HG03575 (cell line): ENCODE results near the gene CYP1A2.
"Not testable (repeated sequence)": the region's sequence is repeated elsewhere in the genome, so short reads cannot be mapped to it uniquely, and the experiment has no call there.

Experiments used
- ATAC-seq: cut with Tn5 transposase; IDR thresholded peaks from one replicate; pipeline ENCODE4 v1.9.1; 2021; ENCODE audit not compliant: unreplicated experiment, insufficient number of reproducible peaks, low FRiP score; ENCODE audit errors: extremely low read depth

The CYP1A2 gene

DNA sequence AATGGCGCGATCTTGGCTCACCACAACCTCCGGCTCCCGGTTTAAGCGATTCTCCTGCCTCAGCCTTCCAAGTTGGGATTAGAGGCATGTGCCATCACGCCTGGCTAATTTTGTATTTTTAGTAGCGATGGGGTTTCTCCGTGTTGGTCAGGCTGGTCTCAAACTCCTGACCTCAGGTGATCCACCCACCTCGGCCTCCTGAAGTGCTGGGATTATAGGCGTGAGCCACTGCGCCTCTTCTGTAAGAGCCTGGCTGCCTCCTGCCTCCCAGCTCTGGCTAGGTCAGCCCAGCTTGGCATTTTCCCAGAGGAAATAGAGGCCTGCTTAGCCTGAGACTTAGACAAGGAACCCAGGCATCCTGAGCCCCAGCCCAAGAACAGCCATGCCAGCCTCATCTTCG is 37.4 kb downstream of the CYP1A2 start:
- ATAC-seq: not testable (repeated sequence)

DNA sequence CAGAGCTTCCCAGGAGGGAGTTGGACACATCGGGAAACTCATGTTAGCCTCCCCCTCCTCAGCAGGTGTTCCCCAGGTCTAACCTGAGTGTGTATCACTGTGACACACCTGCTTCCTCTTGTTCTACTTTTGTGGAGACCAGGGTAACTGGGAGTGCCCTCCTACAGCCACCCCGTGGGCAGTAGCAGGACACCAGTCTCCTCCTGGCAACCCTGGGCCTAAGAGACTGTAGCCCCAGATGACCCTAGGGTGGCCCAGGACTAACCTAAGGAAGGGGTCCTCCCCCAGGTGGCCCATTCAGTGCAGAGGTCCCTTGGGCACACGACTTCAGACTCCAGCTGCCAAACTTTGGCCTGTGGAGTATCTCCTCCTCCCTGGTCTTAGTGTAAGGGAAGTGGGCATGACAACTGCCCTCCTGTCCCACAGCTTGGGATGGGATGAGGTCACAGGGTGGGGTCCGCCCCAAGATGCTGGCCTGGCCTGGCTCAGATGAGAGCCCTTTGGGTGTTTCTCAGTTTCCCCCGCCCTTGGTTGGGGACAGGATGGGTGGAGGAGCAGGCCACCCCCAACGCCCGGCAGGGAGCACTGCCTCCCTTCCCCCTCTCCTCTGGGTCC is 38.0 kb downstream of the CYP1A2 start:
- ATAC-seq: no peak

DNA sequence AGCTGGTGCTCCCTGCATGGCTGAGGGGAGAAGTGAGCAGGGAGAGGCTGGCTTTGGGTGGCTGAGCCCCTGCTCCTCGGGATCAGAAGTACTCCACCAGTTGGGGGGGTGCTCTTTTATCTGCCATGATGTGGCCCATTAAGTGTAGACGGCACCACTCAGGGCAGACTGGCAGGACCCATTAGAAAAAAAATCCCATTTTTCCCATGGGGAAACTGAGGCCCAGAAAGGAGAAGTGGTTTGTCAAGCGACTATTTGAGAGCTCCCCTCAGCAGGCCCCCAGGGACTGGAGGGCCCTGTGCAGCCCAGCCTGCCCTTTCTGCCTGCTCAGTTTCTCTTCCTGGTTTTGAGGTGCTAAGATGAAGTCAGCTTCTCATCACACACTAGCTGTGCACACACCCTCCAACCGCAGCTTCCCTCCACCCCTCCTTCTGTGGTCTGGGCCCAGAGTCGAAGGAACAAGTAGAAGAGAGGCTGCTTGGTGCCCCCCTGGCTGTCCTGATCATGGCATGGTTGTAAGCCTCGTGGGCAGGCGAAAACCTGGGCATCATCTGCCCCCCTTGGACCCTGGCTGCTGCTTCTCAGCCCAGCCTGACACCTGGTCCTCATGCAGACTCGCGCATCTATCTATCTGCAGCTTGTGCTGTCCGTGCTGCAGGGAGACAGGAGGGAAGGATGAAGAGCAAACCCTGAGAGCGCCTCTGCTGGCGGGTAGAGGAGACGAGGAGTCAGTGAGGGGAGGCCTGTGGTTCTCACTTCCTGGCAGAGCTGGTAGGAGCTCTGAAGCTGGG is 38.8 kb downstream of the CYP1A2 start:
- ATAC-seq: no peak

- no peak for ATAC-seq
These were observed 39.5 kb downstream of the CYP1A2 start for GRCh38 chr15:74788042-74788682.

GRCh38 chr15:74788683-74789151 is 40.1 kb downstream of the CYP1A2 start:
- no peak for ATAC-seq

GRCh38 chr15:74789171-74789631 is 40.6 kb downstream of the CYP1A2 start:
- ATAC-seq: no peak

DNA sequence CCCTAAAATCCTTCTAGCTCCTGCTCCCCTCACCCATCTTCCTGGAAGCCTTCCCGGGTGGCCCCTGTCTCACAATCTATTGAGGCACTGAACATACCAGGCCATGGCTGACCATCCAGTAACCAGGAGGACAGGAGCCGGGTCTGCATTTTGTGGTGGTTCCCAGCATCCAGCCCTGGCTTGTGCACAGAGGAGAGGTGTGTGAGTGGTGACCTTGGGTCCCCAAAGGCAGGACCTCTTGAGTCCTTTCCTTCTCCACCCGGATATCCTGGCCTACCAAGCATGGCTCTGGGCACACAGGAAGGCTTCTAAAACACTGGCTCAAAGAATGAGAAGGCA is 41.1 kb downstream of the CYP1A2 start:
- ATAC-seq: no peak

DNA sequence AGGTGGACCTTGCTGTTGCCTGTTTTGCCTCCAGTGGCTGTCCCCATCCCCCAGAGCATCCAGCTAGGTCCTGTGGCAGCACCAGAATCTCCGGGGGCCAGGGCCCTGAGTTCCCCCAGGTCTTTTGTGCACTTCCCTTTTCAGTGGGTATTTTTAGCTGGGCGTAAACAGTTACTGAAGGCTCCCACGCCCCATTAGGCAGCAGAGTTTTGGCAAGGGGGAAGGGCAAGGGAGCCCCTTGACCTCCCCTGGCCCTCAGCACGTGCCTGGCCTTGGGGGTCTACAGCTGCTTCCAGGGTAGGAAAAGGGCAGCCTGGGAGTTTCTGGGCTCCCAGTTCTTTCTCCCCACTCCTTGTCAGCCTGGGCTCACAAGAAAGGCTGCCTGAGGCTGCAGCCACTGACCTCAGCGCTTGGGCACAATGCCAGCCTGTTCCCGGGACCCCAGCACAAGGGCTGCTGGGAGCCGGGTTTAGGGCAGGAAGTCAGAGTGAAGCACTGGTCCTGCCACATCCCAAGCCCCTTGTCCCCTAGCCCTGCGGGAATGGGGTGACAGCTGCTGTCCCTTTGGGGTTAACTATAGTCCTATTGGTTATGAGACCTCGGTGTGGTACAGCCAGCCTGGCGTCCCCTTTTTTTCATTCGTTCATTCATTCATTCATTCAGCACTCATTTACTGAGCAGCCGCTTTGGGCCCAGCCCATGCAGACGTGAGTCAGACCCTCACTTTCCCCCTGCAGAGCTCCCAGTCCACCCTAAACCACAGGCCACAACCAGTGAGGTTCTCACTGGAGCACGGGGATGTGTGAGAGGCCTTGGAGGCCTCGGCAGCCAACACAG is 41.7 kb downstream of the CYP1A2 start:
- ATAC-seq: no peak

- ATAC-seq: no peak
These were observed 42.4 kb downstream of the CYP1A2 start for GRCh38 chr15:74791007-74791406.

DNA sequence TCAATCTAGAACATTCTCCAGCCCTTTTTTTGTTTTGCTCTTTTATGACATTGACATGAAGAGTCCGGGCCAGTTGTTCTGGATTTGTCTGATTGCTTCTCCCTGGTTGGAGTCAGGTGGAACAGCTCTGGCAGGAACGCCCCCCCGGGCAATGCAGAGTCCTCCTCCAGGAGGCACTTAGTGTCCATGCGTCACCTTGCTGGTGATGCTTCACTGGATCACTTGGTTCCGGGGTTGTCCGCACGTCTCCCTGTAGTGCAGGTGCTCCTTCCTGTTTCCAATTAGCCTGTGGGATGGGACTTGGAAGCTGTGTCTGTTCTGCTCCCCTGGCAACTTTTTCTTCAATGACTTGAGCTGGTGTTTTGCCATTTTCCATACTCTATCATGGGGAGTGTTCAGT is 43.0 kb downstream of the CYP1A2 start:
- ATAC-seq: no peak

- no peak for ATAC-seq
These were observed 43.8 kb downstream of the CYP1A2 start for GRCh38 chr15:74792227-74793016.

DNA sequence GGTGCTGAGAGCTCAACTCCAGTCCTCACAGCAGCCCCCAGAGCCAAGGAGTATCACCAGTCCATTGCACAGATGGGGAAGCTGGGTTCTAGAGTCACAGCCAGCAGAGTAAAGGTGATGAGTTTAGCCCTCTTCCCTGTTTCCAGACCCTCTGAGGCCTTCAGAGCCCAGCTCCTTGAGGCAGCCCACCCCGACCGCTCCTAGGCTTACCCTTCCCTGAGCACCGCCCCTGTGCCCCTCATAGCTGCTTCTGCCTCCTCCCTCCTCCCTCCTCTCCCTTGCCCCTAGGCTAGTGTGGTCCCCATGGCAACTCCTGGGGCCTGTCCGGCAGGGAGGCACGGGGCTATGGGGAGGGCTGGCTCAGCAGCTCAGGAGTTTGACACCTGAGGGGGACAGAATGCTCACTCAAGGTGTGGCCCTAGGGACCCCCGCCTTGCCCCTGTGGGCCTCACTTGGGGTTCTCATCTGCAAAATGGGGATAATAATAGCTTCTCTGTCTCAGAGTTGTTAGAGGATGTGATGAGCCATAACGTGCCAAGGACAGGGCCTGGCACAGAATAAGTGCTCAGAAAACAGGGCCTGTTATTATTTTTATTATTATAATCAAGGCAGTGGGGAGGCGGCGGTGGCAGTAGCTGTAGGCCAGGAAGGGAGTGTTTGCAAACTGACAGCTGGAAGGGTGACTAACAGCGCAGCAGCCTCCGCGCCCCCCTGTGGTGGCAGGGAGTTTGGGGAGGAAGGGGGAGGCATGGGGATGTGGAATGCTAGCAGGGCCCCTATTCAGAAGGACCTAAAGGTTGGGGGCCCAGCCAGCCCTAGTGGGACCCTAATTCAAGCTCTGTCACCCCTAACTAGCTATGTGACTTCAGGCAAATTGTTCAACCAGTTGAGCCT is 44.7 kb downstream of the CYP1A2 start:
- no peak for ATAC-seq

DNA sequence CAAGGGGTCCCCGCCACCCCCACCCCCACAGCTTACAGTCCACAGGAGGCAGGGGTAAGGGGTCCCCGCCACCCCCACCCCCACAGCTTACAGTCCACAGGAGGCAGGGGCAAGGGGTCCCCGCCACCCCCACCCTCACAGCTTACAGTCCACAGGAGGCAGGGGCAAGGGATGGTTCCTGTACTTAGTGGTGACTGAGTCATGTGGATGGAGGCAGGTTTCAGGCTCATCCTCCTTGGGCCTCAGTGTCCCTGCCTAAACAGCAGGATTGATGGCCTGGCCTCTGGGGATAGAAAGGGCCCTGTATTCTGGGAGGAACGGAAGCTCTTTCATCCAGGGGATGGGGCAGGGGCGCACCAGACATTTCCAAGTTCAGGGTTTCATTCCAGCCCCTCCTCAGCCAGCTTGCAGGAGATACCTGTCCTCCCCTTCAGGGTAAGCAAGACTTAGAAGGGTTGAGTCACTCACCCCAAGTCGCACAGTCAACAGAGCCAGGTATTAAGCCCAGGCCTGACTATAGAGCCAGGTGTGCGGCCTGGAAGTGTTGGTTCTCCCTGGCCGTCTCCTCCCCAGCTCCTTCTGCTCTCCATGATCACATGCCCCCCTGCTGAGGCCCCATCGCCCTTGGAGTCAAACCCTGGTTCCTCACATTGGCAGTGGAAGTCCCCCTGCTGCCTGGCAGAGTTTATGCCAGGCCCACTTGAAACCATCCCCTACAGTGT is 45.8 kb downstream of the CYP1A2 start:
- no peak for ATAC-seq

GRCh38 chr15:74794970-74795349 is 46.3 kb downstream of the CYP1A2 start:
- no peak for ATAC-seq

DNA sequence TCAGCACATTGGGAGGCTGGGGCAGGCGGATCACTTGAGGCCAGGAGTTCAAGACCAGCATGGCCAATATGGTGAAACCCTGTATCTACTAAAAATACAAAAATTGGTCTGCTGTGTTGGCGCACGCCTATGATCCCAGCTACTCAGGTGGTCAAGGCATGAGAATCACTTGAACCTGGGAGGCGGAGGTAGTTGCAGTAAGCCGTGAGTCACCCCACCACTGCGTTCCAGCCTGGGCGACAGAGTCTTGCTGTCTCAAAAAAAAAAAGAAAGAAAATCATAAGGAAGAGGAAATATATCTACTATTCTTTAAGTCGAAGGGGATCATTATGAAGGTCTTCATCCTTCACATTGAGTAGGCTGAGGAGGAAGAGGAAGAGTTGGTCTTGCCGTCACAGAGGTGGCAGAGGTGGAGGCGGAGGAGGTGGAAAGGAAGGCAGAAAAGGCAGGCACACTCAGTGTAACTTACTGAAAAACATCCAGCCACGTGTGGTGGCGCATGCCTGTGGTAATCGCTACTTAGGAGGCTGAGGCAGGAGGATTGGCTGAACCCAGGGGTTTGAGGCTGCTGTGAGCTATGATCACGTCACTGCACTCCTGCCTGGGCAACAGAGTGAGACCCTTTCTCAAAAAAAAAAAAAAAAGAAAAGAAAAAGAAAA is 47.5 kb downstream of the CYP1A2 start:
- ATAC-seq: no peak

DNA sequence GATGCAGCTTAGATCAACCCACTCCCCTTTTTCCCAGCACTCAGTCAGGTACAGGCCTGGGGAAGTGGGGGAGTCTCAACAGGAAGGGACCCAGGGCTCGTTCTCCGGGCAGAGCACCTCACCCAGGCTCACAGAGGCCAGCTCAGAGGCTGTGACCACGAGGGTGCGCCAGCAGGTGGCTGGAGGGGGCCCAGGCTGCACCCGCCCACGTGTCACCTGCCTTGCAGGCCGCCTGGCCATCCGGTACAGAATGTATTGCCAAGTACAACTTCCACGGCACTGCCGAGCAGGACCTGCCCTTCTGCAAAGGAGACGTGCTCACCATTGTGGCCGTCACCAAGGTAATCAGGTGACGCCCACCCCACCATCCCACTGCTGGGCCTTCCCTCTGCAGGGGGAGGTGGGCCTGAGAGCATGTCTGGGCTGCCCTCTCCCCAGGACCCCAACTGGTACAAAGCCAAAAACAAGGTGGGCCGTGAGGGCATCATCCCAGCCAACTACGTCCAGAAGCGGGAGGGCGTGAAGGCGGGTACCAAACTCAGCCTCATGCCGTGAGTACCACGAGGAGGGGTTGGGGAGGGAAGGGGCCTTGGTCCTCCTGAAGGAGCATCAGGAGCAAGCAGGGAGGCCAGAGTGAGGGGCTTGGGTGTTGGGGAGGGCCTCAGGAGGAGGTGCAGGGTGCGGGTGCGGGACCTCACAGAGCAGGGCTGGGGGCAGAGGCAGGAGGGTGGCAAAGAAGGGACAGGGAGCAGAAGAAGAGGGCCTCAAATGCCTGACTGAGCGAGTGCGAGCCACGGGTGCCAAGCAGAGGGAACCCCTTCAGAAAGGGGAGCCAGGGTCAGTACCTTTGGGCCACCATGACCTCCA is 50.0 kb downstream of the CYP1A2 start:
- no peak for ATAC-seq
